22Rv1 (cell line): ENCODE data around the gene MGAT1.

ENCODE experiments used
- H3K27ac ChIP-seq: fragments of 450-650 bp; 2 replicates; pipeline ENCODE4 v1.5.1; 2017
- CTCF ChIP-seq: fragments of 450-650 bp; IDR thresholded peaks from 2 replicates; pipeline ENCODE4 v1.5.1; 2017; ENCODE audit warnings: mild to moderate bottlenecking
- ZFX ChIP-seq: fragments of 450-650 bp; IDR thresholded peaks from 2 replicates; pipeline ENCODE4 v1.6.1; 2017; ENCODE audit warnings: antibody characterized with exemption, borderline replicate concordance

Gene MGAT1

GRCh38 chr5:180799902-180800801, 2.5 kb downstream of the MGAT1 start:
- TF ChIP-seq ZFX (no peak), CTCF (no peak)
- no peak overlapping the region for H3K27ac ChIP-seq

- H3K27ac ChIP-seq = no peak overlapping the region
- no peak for TF ChIP-seq ZFX
- TF ChIP-seq CTCF = peak; percentile 66
These were observed 3.4 kb downstream of the MGAT1 start for GRCh38 chr5:180799194-180799593.

GRCh38 chr5:180798193-180798592, 4.4 kb downstream of the MGAT1 start:
- TF ChIP-seq ZFX = no peak
- no peak for TF ChIP-seq CTCF
- no peak overlapping the region for H3K27ac ChIP-seq

GRCh38 chr5:180797256-180798192, 5.1 kb downstream of the MGAT1 start:
- TF ChIP-seq ZFX (no peak), CTCF (no peak)
- H3K27ac ChIP-seq = no peak overlapping the region

GRCh38 chr5:180795771-180796313, 6.8 kb downstream of the MGAT1 start:
- no peak overlapping the region for H3K27ac ChIP-seq
- TF ChIP-seq CTCF = no peak
- no peak for TF ChIP-seq ZFX

GRCh38 chr5:180792965-180793287, 9.7 kb downstream of the MGAT1 start:
- TF ChIP-seq ZFX (no peak), CTCF (no peak)
- no peak overlapping the region for H3K27ac ChIP-seq
